ENCODE measurements around the gene NECAB2. TPM values are rescaled to one million over a fixed set of nuclear protein-coding genes. Genes with fewer than 3 reads are reported as not detected.
"Not testable (repeated sequence)": the region's sequence is repeated elsewhere in the genome, so short reads cannot be mapped to it uniquely, and the experiment has no call there.

The NECAB2 gene
- total RNA-seq, 1 donor from 2014 or later = 0.39 TPM

GRCh38 chr16:83936581-83937165 is 31.4 kb upstream of the NECAB2 start:
- no peak for DNase-seq

GRCh38 chr16:83937267-83937666 is 30.8 kb upstream of the NECAB2 start:
- no peak for DNase-seq

DNA sequence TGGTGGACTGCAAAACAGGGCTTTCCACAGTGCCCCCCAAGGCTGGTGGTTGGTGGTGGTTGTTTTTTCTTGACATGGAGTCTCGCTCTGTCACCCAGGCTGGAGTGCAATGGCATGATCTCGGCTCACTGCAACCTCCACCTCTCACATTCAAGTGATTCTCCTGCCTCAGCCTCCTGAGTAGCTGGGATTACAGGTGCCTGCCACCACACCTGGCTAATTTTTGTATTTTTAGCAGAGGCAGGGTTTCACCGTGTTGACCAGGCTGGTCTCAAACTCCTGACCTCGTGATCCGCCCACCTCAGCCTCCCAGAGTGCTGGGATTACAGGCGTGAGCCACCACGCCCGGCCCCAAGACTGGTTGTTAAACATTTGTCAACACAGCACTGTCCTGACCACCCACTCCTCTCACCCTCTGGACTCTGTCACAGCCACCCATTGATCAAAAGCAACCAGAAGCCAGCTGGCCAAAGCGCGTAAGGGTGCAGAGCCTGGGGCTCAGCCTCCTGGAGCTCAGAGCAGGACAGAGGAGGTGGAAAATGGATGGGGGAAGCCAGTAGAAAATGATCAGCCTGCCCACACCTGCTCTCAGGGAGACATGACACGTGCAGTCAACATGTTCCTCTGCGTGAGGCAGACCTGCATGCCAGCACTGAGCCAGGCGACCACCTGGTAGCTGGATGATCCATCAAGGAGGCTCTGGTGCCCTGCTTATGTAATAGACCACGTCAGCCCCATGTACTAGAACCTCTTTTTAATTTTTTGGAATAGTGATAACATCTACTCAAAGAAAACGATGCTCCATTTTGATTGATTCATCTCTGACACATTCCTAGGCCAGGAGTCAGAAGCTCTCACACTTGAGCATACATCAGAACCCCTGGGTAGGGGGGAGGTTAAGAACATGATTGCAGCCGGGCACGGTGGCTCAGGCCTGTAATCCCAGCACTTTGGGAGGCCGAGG is 29.8 kb upstream of the NECAB2 start:
- no peak for DNase-seq

GRCh38 chr16:83939266-83939855 is 28.7 kb upstream of the NECAB2 start:
- no peak for DNase-seq

- DNase-seq = no peak
Measured at GRCh38 chr16:83940119-83940518, 27.9 kb upstream of the NECAB2 start.

- no peak for DNase-seq
Measured at GRCh38 chr16:83940630-83941378, 27.2 kb upstream of the NECAB2 start.

GRCh38 chr16:83941546-83941945 is 26.5 kb upstream of the NECAB2 start:
- DNase-seq = not testable (repeated sequence)

- no peak for DNase-seq
Measured at GRCh38 chr16:83942074-83942473, 26.0 kb upstream of the NECAB2 start.

GRCh38 chr16:83942815-83943515 is 25.1 kb upstream of the NECAB2 start:
- DNase-seq = no peak

- DNase-seq = no peak
Measured at GRCh38 chr16:83943516-83944050, 24.5 kb upstream of the NECAB2 start.

GRCh38 chr16:83945587-83945986 is 22.5 kb upstream of the NECAB2 start:
- no peak for DNase-seq

GRCh38 chr16:83946154-83946780 is 21.8 kb upstream of the NECAB2 start:
- DNase-seq = no peak

DNA sequence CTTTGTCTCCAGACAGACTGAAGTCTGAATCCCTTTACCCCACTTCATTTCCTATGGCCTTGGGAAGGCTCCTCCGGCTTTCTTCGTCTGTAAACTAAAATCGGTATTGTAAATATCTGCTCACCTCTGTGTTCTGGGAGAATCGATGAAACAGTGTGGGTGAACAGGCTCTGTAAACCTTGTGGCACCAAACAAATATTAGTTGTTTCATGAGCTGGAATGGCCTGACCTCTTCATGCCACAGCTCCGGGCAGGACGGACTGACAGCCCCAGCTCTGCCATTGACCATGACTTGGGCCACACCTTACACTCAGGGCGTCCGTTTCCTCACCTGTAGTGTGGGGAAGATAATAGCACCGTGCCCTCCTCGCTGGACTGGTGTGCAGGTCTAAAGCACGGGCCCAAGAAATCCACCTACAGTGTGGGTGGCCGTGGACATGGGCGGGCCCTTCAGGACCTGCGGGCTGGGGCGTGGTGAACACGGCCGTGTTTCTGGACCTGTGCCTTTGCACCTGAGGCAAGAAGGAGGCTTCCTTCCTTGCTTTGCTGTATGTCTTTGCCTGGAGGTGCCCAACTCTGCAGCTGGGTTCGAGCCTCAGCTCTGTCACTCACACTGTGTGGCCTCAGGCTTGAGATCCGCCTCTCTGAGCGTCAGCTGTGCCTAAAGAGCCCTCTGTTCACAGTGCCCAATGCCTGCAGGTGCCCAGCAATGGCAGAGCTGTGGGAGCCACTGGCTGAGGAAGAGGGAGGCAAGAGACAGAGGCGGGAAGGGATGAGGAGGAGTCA is 21.1 kb upstream of the NECAB2 start:
- no peak for DNase-seq

DNA sequence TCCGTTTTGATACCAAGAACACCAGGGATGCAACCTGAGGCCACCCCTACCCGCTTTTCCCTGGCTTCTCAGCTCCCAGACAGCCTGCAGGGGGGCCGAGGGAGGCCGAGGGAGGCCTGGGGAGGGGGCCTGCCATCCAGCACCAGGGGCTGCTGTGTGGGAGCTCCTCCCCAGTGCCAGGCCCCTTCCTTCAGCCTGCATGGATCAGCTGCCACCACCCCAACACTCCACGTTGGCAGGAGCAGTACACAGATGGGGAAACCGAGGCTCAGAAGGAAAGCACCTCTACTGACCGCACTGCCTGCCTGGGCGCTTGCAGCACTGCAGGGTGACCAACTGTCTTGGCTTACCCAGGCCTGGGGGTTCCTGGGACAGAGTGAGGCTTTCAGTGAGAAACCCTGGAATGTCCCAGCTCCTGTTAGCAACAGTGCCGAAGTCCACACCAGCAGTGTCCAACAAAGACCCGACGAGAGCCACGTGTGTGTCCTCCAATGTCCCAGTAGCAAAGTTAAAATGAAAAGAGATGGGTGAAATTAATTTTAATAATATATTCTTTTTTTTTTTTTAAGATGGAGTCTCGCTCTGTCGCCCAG is 20.3 kb upstream of the NECAB2 start:
- DNase-seq = no peak

DNA sequence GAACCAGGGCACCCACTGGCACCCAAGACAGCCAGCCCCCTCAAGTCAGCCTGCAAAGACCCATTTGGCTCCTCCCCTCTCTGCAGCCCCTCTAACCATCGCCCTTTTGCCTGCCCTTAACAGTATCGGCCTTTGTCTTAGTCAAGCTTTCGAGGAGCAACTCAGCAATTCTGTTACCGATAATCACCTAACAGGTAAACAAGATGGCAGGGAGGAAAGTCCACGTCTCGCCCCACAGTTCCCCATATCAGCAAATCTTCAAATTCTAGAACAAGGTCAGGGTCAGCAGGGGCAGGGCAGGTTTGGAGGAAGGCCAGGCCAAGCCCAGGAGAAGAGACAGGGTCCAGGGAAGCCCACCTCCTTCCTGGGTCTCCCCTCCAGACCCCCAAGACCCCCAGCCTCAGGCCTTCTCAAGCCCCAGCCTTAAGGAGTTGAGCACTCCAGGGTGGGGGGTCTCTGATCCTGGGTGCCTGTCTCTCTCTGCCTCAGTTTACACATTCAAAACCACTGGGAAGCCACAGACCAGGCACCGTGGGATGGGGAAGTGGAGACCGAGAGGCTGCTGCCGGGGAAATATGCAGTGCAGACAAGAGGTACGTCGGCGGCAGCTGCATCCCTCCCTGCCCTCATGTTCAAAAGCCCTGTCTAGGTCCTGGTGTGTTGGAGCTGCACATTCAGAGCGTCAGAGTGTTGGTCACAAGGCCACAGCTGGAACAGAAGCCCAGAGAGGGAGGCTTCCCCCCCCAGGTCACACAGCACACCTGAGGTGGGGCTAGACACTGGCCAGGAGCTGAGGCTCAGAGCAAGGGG is 18.9 kb upstream of the NECAB2 start:
- no peak for DNase-seq

DNA sequence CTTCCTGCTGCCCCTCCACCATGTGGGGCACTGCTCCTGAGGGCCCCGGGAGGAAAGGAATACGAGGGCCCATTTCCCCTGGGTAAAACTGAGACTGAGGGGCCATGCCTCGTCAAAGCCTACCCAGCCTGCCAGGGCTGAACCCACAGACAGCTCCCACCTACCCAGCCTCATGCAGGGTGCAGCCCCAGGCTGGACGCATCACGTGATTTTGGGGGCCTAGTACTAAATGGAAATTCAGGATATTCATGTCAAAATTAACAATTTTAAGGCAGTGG is 18.4 kb upstream of the NECAB2 start:
- DNase-seq = no peak

GRCh38 chr16:83950862-83951399 is 17.1 kb upstream of the NECAB2 start:
- DNase-seq = not testable (repeated sequence)

DNA sequence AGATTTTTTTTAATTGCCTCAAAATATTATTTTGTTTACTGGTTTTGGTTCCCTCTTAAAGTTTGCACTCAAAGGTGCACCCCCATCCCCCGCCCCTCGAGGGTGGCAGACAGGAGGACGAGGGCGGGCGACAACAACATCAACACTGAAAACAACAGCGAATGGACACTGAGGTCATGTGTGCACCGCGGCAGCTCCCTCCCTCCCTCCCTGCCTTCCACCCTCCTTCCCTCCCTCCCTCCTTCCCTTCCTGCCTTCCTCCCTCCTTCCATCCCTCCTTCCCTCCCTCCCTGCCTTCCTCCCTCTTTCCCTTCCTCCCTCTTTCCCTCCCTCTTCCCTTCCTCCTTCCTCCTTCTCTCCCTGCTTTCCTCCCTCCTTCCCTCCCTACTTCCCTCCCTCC is 16.5 kb upstream of the NECAB2 start:
- no peak for DNase-seq

DNA sequence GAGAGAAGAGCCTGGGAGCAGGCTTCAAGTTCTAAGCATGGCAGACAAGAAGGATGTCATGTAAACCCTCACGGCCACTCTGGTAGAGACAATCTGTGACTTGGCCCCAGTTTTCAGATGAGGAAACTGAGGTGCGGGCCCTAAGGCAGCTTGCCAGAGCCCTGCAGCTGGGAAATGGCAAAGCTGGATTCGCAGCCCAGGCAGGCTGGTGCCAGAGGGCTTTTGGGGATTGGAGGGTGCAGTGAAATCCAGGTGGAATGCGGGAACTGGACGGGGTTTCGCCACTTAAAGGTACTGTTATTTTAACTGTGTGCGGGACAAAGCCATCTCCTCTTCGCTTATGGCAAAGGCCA is 15.5 kb upstream of the NECAB2 start:
- no peak for DNase-seq

Data from skin of body (tissue), 2 donors.